Nucleus accumbens (tissue), 56 donors: ENCODE data around the gene TCEA3.

Experiments used
- DNase-seq, 56 donors: peaks; one replicate each; lab custom pipeline; 2025; lab: John Stamatoyannopoulos, UW

Gene TCEA3

DNA sequence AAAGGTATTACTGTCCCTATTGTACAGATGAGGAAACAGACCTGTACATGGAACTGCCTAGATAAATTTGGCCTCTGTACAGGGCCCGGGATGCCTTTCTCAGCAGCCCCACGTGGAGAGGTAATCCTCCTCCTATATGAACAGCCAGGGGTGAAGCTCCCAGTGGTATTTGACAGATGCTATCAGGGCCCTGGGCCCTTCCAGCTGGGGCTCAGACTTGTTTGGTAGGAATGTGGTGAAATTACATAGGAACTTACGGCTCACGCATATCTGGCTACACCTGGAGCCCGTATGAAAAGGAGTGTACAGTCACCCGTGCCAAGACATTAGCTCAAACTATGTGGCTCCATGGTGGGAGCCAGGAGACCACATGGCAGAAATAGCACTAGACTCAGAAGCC is 24.8 kb upstream of the TCEA3 start:
- no peak for DNase-seq

DNA sequence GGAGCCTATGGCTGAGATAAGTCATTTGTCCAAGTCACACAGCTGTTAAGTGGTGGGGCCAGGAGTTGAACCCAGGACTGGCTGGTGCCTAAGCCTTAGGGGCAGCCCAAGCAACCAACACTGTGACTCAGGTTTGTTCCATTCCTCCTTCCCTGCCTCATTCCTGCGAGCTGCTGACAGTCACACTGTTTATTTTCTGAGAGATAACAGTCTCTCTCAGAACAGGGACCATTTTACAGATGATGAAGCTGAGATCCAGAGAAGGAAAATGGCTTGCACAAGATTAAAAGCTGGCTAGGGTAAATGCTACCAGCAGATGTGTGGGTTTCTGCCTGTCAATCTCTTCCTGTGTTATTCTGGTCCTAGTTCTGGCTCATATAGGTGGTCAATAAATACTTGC is 24.3 kb upstream of the TCEA3 start:
- no peak for DNase-seq

DNA sequence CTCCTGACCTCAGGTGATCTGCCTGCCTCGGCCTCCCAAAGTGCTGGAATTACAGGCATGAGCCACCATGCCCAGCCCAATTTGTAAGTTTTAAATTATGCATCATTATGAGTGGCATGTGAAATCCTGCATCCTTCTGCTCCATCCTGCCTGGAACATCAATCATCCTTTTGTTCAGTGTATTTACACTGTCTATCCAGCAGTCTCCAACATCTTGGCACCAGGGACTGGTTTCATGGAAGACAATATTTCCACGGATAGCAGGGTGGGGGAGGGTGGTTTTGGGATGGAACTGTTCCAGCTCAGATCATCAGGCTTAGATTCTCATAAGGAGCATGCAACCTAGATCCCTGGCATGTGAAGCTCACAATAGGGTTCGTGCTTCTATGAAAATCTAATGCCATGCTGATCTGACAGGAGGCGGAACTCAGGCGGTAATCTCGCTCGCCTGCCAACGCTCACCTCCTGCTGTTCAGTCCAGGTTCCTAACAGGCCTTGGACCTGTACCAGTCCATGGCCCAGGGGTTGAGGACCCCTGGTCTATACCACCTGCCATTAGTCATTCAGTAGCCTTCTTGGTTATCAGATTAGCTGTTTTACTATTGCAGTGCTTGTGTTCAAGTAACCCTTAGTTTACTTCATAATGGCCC is 22.2 kb upstream of the TCEA3 start:
- DNase-seq, result no peak

DNA sequence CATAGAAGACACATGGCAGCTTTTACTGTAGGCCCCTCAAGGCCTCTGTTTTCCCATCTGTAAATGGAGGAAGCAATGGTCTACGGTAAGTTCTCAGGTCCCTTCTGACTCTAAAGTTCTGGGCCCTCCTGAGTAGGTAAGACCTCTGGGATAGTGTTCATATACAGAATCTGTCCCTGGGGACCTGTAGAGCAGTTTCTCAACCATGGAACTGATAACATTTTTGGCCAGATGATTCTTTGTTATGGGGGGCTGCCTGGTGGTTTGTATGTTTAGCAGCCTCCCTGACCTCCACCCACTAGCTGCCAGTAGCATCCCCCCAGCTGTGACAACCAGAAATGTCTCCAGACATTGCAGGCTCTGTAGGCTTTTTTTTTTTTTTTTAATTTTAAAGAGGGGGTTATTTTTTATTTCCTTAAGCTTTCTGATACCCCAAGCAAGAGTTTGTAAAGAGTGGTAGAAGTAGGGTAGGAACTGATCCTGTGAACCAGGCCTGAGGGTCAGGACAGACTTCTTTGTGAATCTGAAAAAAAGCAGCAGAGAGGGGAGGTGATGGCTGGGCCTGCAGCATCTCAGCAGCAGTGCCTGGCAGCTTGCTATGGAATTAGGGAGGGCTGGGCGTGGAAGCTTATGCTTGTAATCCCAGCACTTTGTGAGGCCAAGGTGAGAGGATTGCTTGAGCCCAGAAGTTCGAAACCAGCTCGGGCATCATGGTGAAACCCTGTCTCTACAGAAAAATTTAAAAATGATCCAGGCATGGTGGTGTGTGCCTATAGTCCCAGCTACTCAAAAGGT is 20.2 kb upstream of the TCEA3 start:
- DNase-seq, result no peak

DNA sequence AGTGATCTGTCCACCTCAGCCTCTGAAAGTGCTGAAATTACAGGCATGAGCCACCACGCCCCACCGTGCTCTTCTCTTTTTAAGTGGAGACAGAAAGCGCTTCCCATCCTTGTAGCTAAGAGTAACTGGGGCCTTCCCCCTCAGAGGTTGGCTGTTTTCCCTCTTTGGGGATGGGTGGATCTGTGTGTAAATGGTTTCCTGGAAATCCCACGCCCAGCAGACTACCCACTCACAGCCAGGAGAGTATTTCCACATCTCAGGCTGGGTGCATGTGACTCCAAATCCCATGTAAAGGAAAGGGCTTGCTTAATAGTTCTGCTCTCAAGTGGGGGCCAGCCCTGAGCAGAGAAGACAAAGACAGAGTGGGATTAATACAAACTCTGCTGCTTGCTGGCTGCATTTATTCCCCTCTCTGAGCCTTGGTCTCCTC is 19.6 kb upstream of the TCEA3 start:
- peak in 25 of 56 donors; percentile 11 to 70 (median 40) for DNase-seq

DNA sequence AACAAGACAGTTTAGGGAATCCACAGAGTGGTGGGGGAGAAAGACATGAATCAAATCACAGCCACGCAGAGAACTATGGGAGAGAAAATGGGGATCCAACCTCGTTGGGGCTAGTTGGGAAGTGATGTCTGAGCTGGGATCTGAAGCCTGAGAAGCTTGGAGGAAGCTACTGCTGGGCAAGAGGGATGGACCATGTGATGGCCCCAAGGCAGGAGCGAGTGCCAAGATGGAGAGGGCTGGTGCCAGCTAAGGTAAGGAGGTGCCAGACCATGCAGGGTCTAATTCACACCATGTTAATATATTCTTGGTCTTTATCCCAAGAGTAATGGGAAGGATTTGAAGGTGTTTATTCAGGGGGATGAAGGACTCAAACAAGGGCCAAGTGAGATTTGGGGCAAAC is 18.2 kb upstream of the TCEA3 start:
- DNase-seq, result no peak

DNA sequence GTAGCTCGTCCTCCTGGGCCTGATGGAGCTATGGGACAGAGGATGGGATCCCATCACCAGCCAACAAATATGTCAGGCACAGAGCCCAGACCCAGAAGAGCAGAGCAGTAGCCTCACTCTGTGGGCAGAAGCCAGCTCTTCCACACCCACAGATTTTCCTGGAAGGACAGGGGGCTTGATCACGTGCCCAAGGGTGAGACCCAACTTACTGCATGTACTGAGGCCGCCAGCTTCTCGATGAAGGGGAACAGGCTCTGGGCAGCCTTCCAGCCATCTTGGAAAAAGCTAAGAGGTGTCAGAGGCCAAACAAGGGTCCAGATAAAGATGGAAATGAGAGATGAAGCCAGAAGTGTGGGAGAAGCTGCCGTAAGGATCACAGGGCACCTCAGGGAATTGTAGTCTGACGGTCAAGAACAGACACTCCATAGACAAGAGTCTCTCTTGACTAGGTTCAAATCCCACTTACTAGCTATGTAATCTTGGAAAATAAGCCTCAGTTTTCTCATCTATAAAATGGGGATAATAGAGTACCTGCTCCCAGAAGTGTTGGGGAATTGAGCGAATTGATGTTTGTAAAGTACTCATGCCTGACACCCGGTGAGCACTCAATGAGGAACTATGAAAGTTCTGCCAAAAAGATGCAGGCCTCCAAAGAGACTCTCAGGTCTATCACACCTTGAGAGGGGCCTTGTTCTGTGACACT is 17.0 kb upstream of the TCEA3 start:
- DNase-seq, result no peak

DNA sequence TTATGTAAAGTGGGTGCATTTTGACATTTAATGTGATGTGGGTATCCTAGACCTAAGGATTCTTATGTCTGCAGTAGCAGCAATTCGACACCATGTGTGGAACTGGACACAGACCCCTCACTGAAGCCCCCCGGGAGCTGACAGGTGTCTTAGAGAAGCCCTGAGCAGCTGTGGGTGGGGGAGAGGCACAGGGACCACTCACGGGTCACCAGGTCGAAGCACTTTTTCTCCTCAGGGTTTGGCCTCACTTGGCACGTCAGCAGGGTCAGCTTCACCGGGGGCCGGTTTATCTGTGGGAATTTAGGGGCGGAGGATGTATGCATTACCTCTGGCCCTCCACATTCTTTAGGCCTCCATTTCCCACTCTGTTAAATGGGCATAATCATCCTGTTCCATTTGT is 14.0 kb upstream of the TCEA3 start:
- DNase-seq, result no peak

DNA sequence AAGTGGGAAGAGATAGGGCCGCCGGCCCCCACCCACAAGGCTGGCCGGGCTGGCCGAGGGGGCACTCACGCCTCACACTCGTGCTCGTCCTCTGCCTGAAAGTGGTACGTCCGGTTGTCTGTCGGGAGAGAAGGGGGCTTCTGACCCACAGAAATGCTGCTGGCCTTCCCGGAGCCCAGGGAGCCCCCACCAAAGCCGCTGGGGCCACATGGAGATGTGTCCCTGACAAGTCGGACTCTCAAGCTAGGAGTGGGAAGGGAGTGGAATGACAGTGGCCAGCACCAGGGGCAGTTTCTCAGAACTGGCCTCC is 12.8 kb upstream of the TCEA3 start:
- DNase-seq, result no peak

DNA sequence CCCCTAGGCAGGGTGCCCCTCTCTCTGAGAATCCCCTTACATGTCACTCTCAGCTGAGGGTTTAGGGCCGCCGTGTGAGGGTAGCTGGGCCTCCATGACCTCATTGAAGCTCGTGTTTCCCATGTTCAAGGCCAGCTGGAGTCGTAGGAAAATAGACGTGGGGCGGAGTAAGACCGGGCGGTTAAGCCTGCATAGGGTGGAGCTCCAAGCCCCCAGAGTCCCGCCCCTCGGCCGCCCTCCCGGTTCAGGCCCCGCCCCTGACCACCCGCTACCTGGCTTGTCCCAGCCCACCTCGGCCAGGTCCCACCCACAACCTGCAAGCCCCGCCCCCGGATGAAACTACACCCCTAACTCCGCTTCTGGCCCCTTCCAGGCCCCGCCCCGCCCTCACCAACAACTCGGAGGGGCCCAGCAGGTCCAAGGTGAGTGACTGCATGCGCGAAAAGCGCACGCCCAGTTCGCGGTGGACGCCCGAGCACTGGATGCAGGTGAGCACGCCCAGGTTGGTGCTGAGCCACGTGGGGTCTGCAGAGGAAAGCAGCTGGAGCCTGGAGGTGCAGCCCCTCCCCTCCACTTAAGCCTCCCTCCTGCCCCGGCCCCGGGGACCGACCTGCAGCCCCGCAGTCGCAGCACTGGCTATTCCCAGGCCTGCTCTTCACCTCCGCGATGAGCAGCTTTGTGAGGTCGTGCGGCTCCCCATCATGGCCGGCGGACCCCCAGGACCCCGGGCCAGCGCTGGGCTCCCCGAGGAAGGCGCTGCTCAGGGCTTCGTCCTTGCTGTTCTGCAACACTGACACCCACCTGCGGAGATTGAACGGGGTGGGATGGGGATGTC is 12.2 kb upstream of the TCEA3 start:
- DNase-seq, result no peak

DNA sequence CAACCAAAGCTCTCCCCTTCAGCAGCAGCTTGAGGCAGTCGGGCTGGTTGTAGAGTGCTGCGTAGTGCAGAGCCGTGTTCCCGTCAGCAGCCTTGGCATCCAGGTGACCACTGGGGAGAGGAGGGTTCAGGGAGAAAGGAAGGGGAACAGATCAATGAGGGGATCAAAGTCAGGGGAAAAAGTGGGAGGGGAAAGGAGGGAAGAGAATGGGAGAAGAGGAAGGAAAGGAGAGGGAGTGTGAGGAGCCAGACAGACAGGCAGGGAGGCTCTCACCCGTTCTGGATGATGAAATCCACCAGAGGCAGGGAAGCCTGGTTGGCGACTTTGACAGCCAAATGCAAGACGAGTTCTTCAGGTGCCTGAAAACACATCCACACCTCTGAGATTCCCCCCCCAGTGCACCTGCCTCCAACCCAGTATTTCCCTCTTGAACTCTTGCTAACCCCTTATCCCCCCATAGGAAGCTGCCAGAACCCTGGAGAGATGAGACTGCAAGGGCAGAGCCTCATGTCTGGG is 9.8 kb upstream of the TCEA3 start:
- DNase-seq, result no peak

DNA sequence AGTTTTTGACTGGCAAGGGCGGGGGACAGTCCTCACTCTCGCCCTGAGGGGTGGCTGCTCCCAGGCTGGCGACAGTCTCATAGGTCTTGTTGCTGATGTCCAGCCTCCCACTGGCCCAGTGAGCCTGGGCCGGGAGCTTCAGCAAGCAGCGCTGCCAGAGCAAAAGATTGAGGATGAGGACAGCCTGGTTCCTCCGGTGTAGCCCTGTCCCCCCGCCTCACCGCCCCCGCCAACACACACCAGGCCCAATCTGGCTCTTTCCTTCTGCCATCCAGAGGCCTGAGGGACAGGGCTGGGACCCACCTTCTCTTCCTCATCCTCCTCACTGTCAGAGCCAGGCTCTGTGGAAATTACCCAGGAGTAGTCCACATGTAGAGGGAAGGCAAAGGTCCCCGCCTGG is 8.6 kb upstream of the TCEA3 start:
- no peak for DNase-seq

DNA sequence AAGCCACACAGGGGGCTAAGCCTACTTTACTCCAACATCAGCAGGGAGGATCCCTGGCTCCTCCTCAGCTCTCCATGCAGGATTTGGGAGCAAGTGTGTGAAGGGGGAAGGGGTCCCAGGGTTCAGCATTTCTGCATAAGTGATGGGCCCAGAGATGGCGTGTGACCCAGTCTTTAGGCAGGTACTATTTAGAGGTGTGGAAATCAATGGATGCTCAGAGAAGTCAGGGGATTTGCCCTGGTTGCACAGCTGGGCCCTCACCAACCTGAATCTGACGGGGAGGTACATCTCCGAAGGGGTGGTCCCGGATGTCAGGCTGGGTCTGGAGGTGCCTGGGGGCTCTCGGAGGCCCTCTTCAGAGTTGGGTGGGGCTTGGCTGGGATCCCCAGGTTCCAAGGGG is 6.9 kb upstream of the TCEA3 start:
- no peak for DNase-seq

DNA sequence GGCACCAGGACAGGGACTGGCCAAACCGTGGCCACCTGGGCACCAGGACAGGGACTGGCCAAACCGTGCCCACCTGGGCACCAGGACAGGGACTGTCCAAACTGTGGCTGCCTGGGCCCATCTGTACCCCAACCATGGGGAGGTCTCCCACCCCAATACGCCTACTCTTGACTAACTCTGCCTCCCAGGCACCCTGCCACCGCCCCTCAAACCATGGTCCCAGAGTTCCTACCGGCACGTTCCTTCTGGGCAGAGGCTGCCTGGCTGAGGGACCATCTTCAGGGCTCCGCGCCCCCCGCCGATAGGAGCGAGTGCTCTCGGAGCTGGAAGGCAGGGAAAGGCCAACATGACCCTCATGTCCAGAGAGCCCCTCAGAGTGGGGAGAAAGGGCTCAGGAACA is 6.3 kb upstream of the TCEA3 start:
- no peak for DNase-seq

DNA sequence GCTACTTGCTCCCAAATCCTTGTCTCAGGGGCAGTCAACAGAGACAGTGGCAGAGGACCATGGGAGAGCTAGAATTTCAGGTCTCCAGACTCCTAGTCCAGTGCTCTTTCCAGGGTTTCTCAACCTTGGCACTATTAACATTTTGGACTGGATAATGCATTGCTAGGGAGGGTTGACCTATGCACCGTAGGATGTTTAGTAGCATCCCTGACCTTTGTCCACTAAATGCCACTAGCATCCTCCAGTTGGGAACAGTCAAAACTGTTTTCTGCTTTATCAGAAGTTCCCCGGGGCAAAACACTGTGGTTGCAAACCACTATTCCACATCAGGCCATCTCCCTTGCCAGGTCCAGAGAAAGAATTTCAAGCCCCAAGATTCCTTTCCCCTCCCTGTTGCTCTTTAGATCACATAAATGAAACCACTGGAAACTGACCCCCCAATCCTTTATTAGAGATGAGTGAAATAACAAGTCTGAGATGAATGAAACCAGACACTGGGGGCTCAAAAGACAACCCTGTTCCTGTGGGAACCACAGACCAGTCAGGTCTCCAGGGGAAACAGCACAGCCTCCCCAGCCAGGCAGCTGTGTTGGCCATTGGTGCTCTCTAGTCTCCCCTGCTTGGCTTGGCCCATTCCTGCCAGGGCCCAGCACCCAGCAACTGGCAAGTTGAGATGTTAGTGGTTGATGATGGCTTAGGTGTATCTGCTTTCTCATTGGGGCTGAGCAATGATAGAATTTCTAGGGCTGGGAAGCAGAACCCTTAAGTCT is 3.8 kb upstream of the TCEA3 start:
- DNase-seq, result no peak

DNA sequence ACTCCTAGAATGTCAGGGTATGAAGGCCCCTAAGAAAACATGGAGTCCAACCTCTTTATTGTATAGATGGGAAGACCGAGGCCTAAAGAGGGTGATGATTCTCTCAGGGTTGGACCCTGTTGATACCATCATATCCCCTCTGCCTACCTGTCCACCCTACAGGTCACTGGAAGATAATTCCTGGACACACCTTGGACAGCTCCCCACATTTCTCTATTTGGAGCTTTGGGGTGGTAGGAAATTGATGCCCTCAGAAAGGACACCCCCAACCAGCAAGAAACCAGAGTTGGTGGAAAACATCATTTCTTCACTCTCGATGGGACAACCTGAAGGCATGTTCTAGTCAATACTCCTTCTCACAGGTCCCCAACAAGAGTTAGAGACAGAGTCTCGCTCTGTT is 3.0 kb upstream of the TCEA3 start:
- DNase-seq, result no peak

DNA sequence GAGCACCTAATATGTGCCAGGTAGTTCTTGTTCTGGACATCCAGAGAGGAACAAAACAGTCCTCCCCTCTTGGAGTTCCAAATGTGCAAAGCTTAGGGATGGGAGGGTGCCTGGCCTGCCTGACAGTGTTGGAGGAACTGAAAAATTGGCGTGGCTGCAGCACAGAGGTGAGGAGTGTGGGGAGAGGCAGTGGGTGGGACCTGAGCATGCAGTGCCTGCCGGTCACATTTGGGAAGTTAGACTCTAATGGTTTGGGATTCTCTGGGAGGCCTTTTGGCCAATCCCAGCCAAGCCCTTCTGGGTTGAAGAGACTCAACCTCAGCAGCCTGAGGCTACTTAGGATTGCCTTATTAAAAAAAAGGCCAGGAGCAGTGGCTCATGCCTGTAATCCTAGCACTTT is 2.3 kb upstream of the TCEA3 start:
- DNase-seq, result no peak

DNA sequence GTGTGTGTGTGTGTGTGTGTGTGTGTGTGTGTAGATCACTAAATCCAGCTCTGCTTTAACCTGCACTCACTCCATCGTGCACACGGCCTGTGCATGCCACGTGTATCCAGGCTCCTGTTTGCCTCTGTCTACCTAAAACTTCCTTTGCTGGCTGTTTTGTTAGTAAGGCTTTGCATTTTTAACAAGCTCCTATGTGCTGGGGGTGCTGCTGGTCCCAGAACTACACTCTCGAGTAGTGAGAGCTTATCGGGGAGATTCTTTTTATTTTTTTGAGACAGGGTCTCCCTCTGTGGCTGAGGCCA is 596 bp upstream of the TCEA3 start:
- DNase-seq, result no peak

DNA sequence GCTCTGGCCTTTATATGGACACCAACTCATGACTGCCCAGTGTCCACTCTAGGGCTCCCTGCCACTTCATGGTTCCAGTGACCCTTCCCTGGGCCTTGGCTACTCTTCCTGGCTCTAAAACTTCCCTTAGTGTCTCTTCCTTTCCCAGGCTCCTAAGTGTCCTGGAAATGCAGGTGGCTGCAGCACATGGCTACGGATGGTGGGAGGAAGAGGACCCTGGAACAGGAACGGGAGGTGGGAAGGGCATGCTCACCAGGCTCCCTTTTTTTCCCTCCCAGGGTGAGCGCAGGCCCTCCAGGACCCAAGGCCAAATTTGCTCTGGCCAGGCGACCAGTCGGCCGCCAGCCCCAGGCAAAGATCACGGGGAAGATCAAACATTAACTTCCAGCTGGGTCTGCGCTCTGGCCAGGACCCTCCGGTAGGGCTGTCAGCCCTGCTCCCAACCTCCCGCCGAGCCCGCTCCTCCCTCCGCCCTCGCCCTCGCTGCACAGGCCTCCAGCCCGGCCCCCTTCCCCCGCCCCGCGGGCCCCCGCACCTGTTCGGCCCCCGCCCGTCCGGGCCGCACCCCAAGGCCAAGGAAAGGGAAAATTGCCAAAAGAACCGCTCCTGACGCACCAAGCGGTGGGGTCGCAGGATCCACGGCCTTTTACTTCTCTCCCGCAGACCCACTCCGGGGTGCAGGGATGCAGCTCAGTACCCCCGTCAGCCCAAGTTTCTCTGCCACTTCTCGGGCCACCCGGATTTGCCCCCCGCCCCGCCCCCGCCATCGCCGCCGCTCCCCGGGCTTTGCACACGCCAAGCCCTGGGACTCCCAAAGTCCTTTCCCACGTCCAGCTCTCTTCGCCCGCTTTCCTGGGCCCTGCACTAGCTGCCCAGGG is 894 bp downstream of the TCEA3 start:
- no peak for DNase-seq
